ENCODE results near the gene RADIL. TPM values are rescaled to one million over a fixed set of nuclear protein-coding genes. Genes with fewer than 3 reads are reported as not detected.

Gene RADIL
- total RNA-seq, 2 experiments from 2014 or later: 0.17 to 0.28 TPM

GRCh38 chr7:4876586-4876985 is 6.9 kb downstream of the RADIL start:
- Mint-ChIP-seq H3K4me1 (peaks cover 3% of the 10 kb centered on the region), H3K27me3 (peaks cover 20% of the 10 kb centered on the region), H3K9me3 (no peaks in the 10 kb centered on the region), H3K4me3 (no peak overlapping the region), H3K27ac (no peak overlapping the region), H3K36me3 (no peaks in the 10 kb centered on the region)
- DNase-seq: no peak
- POLR2A ChIA-PET: no interaction called here
- ATAC-seq (ENCODE audit: low read depth): no peak

DNA sequence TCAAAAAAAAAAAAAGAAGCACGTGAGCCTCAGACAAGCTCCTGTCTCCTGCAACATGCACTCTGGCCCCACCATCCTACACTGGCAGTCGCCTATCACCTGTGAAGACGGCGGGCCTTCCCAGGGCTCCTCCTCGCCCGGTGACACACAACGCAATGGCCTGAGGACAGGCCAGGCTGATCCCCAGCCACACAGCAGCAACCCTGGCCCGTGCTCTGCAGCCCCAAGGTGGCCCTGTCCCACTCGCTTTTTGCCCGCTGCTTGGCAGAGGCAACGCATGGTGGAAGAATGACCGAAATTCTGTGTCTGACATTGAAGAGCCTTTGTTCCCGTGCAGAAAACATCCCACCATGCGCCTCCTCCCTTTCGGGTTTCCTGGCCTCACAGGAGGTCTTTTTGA is 8.1 kb downstream of the RADIL start:
- Mint-ChIP-seq H3K27me3 (peaks cover 13% of the 10 kb centered on the region), H3K9me3 (no peaks in the 10 kb centered on the region), H3K4me3 (no peak overlapping the region), H3K27ac (no peak overlapping the region), H3K4me1 (peaks cover 10% of the 10 kb centered on the region), H3K36me3 (no peaks in the 10 kb centered on the region)
- no peak for ATAC-seq (ENCODE audit: low read depth)
- no peak for DNase-seq
- POLR2A ChIA-PET: no interaction called here

GRCh38 chr7:4873071-4873944 is 10.2 kb downstream of the RADIL start:
- POLR2A ChIA-PET: no interaction called here
- Mint-ChIP-seq H3K9me3 (no peaks in the 10 kb centered on the region), H3K36me3 (no peaks in the 10 kb centered on the region), H3K4me1 (peaks cover 14% of the 10 kb centered on the region), H3K27ac (no peak overlapping the region), H3K27me3 (peaks cover 18% of the 10 kb centered on the region), H3K4me3 (no peak overlapping the region)
- DNase-seq (no peak), ATAC-seq (ENCODE audit: low read depth) (no peak)

DNA sequence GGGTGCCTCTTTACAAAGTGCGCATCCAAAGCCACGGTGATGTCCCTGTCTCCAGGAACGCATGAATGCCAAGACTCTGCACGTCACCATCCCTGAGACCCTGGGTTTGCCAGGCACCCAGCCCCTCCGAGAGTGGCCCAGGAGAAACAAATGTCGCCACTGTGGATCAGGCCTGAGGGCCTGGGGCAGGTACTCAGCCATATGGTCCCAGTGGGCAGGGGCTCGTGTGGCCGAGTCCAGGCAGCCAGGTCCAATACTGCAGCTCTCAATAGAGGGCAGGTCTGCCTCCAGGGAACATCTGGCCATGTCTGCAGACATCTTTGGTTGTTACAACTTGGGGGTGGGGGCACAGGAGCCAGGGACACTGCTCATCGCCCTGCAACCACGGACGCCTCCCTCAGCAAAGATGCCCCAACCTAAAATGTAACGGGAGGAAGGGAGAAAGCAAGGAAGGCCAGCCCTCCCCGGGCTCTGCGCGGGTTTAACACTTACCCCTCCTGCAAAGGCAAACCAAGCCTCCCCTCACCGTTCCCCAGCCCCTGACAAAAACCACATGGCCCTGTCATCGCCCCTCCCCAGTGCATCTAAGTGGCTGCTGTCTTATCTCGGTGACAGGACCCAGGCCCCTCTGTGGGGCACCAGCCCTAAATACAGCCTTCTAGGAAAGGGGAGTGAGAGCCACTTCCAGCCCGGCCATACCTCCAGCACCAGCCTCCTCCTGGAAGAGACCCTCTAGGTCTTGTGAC is 11.4 kb downstream of the RADIL start:
- Mint-ChIP-seq H3K27me3 (peaks cover 18% of the 10 kb centered on the region), H3K27ac (no peak overlapping the region), H3K9me3 (no peaks in the 10 kb centered on the region), H3K4me1 (peaks cover 14% of the 10 kb centered on the region), H3K36me3 (no peaks in the 10 kb centered on the region), H3K4me3 (no peak overlapping the region)
- DNase-seq: no peak
- no peak for ATAC-seq (ENCODE audit: low read depth)
- POLR2A ChIA-PET: no interaction called here

- Mint-ChIP-seq H3K4me1 (peaks cover 14% of the 10 kb centered on the region), H3K4me3 (peak overlapping the region; percentile 11), H3K27ac (no peak overlapping the region), H3K36me3 (no peaks in the 10 kb centered on the region), H3K9me3 (no peaks in the 10 kb centered on the region), H3K27me3 (peaks cover 19% of the 10 kb centered on the region)
- POLR2A ChIA-PET: no interaction called here
- DNase-seq: peak; percentile 45
- peak; percentile 71 for ATAC-seq (ENCODE audit: low read depth)
Observed at GRCh38 chr7:4871056-4871680, 12.3 kb downstream of the RADIL start.

- DNase-seq: no peak
- H3K4me1 Mint-ChIP-seq: peaks cover 14% of the 10 kb centered on the region
- ATAC-seq (ENCODE audit: low read depth): no peak
- peaks cover 37% of the 10 kb centered on the region for H3K27me3 Mint-ChIP-seq
- no peak overlapping the region for H3K27ac Mint-ChIP-seq
- H3K9me3 Mint-ChIP-seq: peaks cover 2% of the 10 kb centered on the region
- no peak overlapping the region for H3K4me3 Mint-ChIP-seq
- POLR2A ChIA-PET: no interaction called here
- H3K36me3 Mint-ChIP-seq: no peaks in the 10 kb centered on the region
Observed at GRCh38 chr7:4868493-4868892, 15.0 kb downstream of the RADIL start.

GRCh38 chr7:4866528-4867496 is 16.7 kb downstream of the RADIL start:
- Mint-ChIP-seq H3K27ac (no peak overlapping the region), H3K36me3 (no peaks in the 10 kb centered on the region), H3K4me1 (peaks cover 13% of the 10 kb centered on the region), H3K9me3 (peaks cover 4% of the 10 kb centered on the region), H3K4me3 (no peak overlapping the region), H3K27me3 (peaks cover 45% of the 10 kb centered on the region)
- POLR2A ChIA-PET: no interaction called here
- DNase-seq (no peak), ATAC-seq (ENCODE audit: low read depth) (no peak)

DNA sequence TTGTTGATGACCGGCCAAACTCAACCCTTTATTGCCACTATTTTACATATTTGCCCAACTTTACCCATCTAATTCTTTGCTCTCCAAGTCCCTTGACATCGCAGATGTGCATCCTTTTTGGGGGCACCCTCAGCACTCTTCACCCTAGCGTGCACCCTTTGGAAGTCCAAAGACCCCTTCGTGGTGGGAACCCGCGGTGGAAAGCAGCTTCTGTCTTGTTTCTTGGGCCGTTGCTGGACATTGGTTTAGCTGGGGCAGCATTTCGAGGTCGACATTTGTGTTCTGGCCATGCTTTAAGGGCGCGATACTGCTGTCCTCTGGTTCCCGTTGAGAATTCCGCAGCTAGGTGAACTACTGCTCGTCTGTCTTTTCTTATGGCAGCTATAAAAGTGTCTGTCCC is 21.4 kb downstream of the RADIL start:
- Mint-ChIP-seq H3K4me1 (peaks cover 2% of the 10 kb centered on the region), H3K27ac (no peak overlapping the region), H3K9me3 (peaks cover 6% of the 10 kb centered on the region), H3K27me3 (peaks cover 58% of the 10 kb centered on the region), H3K36me3 (no peaks in the 10 kb centered on the region), H3K4me3 (peak overlapping the region; percentile 58)
- ATAC-seq (ENCODE audit: low read depth) (no peak), DNase-seq (no peak)
- POLR2A ChIA-PET: interaction anchor here (0.6 kb wide), 1 partner anchor 113 kb away, joined by 3 read pairs; no protein-coding TSS in a partner anchor

- ATAC-seq (ENCODE audit: low read depth): peak; percentile 67
- H3K27me3 Mint-ChIP-seq: peaks cover 62% of the 10 kb centered on the region
- no peaks in the 10 kb centered on the region for H3K36me3 Mint-ChIP-seq
- peaks cover 6% of the 10 kb centered on the region for H3K9me3 Mint-ChIP-seq
- peak within 1 kb of the TSS; percentile 27 for H3K27ac Mint-ChIP-seq
- peak; percentile 63 for DNase-seq
- POLR2A ChIA-PET: no interaction called here
- peak within 1 kb of the TSS; percentile 58 for H3K4me3 Mint-ChIP-seq
- peaks cover 2% of the 10 kb centered on the region for H3K4me1 Mint-ChIP-seq
Observed at GRCh38 chr7:4861673-4862072, 21.8 kb downstream of the RADIL start, which contains the start of gene PAPOLB. Gene PAPOLB (minus strand): TSS chr7:4862030. CDS start chr7:4861810, 220 bp downstream.

GRCh38 chr7:4861227-4861626 is 22.3 kb downstream of the RADIL start:
- H3K27me3 Mint-ChIP-seq: peaks cover 65% of the 10 kb centered on the region
- peak overlapping the region; percentile 58 for H3K4me3 Mint-ChIP-seq

GRCh38 chr7:4857189-4857588 is 26.3 kb downstream of the RADIL start:
- Mint-ChIP-seq H3K4me1 (no peaks in the 10 kb centered on the region), H3K27me3 (peaks cover 38% of the 10 kb centered on the region), H3K36me3 (no peaks in the 10 kb centered on the region), H3K4me3 (no peak overlapping the region), H3K9me3 (peaks cover 2% of the 10 kb centered on the region), H3K27ac (no peak overlapping the region)
- no peak for ATAC-seq (ENCODE audit: low read depth)
- DNase-seq: no peak
- POLR2A ChIA-PET: no interaction called here

More at GRCh38 chr7:4861227-4861626, 22.3 kb downstream of the RADIL start:
- no peak for ATAC-seq (ENCODE audit: low read depth)
- DNase-seq: no peak
- H3K4me1 Mint-ChIP-seq: peaks cover 2% of the 10 kb centered on the region
- no peak overlapping the region for H3K27ac Mint-ChIP-seq
- POLR2A ChIA-PET: no interaction called here
- peaks cover 6% of the 10 kb centered on the region for H3K9me3 Mint-ChIP-seq
- no peaks in the 10 kb centered on the region for H3K36me3 Mint-ChIP-seq

- POLR2A ChIA-PET: no interaction called here
- no peaks in the 10 kb centered on the region for H3K36me3 Mint-ChIP-seq
Observed at GRCh38 chr7:4856336-4857057, 27.0 kb downstream of the RADIL start.

More at GRCh38 chr7:4856336-4857057, 27.0 kb downstream of the RADIL start:
- H3K27me3 Mint-ChIP-seq: peaks cover 36% of the 10 kb centered on the region
- H3K9me3 Mint-ChIP-seq: peaks cover 2% of the 10 kb centered on the region
- DNase-seq (no peak), ATAC-seq (ENCODE audit: low read depth) (no peak)
- no peak overlapping the region for H3K27ac Mint-ChIP-seq
- H3K4me3 Mint-ChIP-seq: no peak overlapping the region
- H3K4me1 Mint-ChIP-seq: peaks cover 4% of the 10 kb centered on the region
